Spleen (tissue), 11 donors: ENCODE results near the gene GATC. TPM values are rescaled to one million over a fixed set of nuclear protein-coding genes. Genes with fewer than 3 reads are reported as not detected.
"Not testable (repeated sequence)": the region's sequence is repeated elsewhere in the genome, so short reads cannot be mapped to it uniquely, and the experiment has no call there.

Experiments used
- DNase-seq: peaks from one replicate; pipeline ENCODE4 v3.0.0-alpha.2; 2020
- H3K27ac ChIP-seq, 8 donors: fragments of 200-600 bp; sonication (generic) in 7 of 8; 1 replicate in 4 of 8; 2 replicates in 4 of 8; pipeline versions ENCODE4 v1.5.0 to v1.8.0; 2016 to 2021; ENCODE audit warnings: inconsistent platforms in 4 of 8, mild to moderate bottlenecking in 4 of 8, moderate library complexity in 1 of 8
- H3K27me3 ChIP-seq, 7 donors: fragments of 200-600 bp; sonication (generic) in 6 of 7; replicated peaks in 1 of 7; 1 replicate in 4 of 7; 2 replicates in 3 of 7; pipeline versions ENCODE4 v1.5.0 to v1.8.0; 2016 to 2021; ENCODE audit warnings: inconsistent platforms in 3 of 7, mild to moderate bottlenecking in 1 of 7
- H3K36me3 ChIP-seq, 6 donors: fragments of 200-600 bp; sonication (generic) in 5 of 6; 1 replicate in 4 of 6; 2 replicates in 2 of 6; pipeline versions ENCODE4 v1.5.0 to v1.8.0; 2016 to 2021; ENCODE audit warnings: inconsistent platforms in 2 of 6
- H3K4me1 ChIP-seq, 6 donors: fragments of 200-600 bp; sonication (generic) in 5 of 6; 1 replicate in 3 of 6; 2 replicates in 3 of 6; pipeline versions ENCODE4 v1.5.0 to v1.8.0; 2016 to 2021; ENCODE audit warnings: inconsistent platforms in 3 of 6
- H3K4me3 ChIP-seq, 8 donors: fragments of 200-600 bp; sonication (generic) in 7 of 8; 1 replicate in 4 of 8; 2 replicates in 4 of 8; pipeline versions ENCODE4 v1.5.0 to v1.8.0; 2016 to 2021; ENCODE audit warnings: inconsistent platforms in 4 of 8, mild to moderate bottlenecking in 4 of 8, moderate library complexity in 2 of 8
- H3K9me3 ChIP-seq, 8 donors: fragments of 200-600 bp; sonication (generic) in 7 of 8; 1 replicate in 4 of 8; 2 replicates in 4 of 8; pipeline versions ENCODE4 v1.5.0 to v1.8.0; 2016 to 2021; ENCODE audit warnings: inconsistent platforms in 4 of 8
- POLR2A ChIP-seq, 3 donors: fragments of 450-650 bp; IDR thresholded peaks; one replicate each; pipeline ENCODE4 v1.5.1; 2017; ENCODE audit warnings: antibody characterized with exemption in 3 of 3, mild to moderate bottlenecking in 1 of 3
- POLR2AphosphoS5 ChIP-seq, 3 donors: sonication (generic); formaldehyde crosslinking; IDR thresholded peaks; one replicate each; pipeline ENCODE4 v1.5.1; 2017; ENCODE audit warnings: antibody characterized with exemption in 3 of 3
- WGBS, 5 donors: extraction: QIAGEN DNeasy Blood & Tissue Kit in 3 of 5; methylation state at CpG; one replicate each; pipeline versions ENCODE4 v1.1.5 to v1.1.7; 2013 to 2018; 5-methylcytosine and 5-hydroxymethylcytosine counted together
- intact Hi-C: fragments of 100-400 bp; cut with DNase I; formaldehyde crosslinking; loops from one replicate; pipeline ENCODE4 v1.15.0; 2023; ENCODE audit warnings: low total_unique reads
- polyA plus RNA-seq, 3 donors: library from polyadenylated mRNA; stranded (reverse); fragments of 200-250 nt; gene quantifications; one replicate each; pipeline ENCODE4 v1.2.1, GENCODE V29; 2013
- total RNA-seq, 7 donors: library from RNA; depleted of rRNA in 3 of 7; stranded (reverse); fragments of >200 nt in 3 of 7; fragmentation: NEBNext Ultra II Directional in 4 of 7; extraction: Animal tissue kit (Norgen Biotek cat#: 25700) in 4 of 7; gene quantifications; one replicate each; pipeline versions ENCODE4 v1.1.0 to v1.2.1, GENCODE V29; 2016 to 2021
- TF ChIP-seq, protein P1 (sequence below), 11 experiments: fragments of 200-600 bp in 7 of 11; fragments of 450-650 bp in 4 of 11; sonication (generic) in 4 of 11; IDR thresholded peaks in 8 of 11; conservative IDR thresholded peaks in 3 of 11; 1 replicate in 7 of 11; 2 replicates in 4 of 11; pipeline versions ENCODE4 v1.4.0 to v1.8.0; 2016 to 2021; ENCODE audit warnings: antibody characterized with exemption in 11 of 11, inconsistent platforms in 4 of 11, mild to moderate bottlenecking in 1 of 11
- donor health status: healthy with polysubstance abuse.
- donor health status: DM: no; HTN: no; CAD: no; lungs with moderate emphysema.
- donor health status: DM: no; HTN: no; CAD: no.
- donor health status: Bipolar disorder and iron deficiency.
- donor health status: healthy.
- donor health status: DM: no; HTN: no; CAD: no.
- donor health status: DM: yes; HTN: yes; CAD: no.

Gene GATC
- total and polyA plus RNA-seq, 10 donors: 7.0 to 26.0 (median 20.2) TPM

DNA sequence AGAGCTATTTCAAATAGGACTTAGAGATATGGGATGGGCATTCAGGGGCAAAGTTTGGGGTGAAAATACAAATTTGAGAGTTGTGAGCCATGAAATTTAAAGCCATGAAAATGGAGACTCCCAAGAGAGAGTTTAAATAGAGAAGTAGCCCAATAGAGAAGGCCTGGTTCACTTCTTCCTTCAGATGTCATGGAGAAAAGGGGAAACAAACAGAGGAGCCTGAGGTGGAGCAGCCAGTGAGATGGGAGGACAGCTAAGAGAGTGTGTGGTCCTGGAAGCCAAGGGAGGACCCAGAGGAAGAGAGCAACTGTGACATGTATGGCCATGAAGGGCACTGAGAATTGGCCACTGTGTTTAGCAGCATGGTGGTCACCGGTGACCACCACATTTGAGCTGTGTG, 37.4 kb downstream of the GATC start:
- H3K36me3 ChIP-seq: peaks cover 0 to 10% (median 0%) of the 10 kb centered on the region in 6 donors
- peaks cover 0 to 21% (median 0%) of the 10 kb centered on the region in 6 donors for H3K4me1 ChIP-seq
- H3K27ac ChIP-seq: no peak overlapping the region
- TF ChIP-seq, protein P1, sequence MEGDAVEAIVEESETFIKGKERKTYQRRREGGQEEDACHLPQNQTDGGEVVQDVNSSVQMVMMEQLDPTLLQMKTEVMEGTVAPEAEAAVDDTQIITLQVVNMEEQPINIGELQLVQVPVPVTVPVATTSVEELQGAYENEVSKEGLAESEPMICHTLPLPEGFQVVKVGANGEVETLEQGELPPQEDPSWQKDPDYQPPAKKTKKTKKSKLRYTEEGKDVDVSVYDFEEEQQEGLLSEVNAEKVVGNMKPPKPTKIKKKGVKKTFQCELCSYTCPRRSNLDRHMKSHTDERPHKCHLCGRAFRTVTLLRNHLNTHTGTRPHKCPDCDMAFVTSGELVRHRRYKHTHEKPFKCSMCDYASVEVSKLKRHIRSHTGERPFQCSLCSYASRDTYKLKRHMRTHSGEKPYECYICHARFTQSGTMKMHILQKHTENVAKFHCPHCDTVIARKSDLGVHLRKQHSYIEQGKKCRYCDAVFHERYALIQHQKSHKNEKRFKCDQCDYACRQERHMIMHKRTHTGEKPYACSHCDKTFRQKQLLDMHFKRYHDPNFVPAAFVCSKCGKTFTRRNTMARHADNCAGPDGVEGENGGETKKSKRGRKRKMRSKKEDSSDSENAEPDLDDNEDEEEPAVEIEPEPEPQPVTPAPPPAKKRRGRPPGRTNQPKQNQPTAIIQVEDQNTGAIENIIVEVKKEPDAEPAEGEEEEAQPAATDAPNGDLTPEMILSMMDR (IDR thresholded peaks at IDR 0.05 in 8 of 11, conservative IDR thresholded peaks at IDR 0.05 in 3 of 11): no peak
- no peak for TF ChIP-seq POLR2A (IDR thresholded peaks at IDR 0.05)
- TF ChIP-seq POLR2AphosphoS5 (IDR thresholded peaks at IDR 0.05): no peak
- H3K27me3 ChIP-seq: no peaks in the 10 kb centered on the region
- no peak overlapping the region for H3K4me3 ChIP-seq
- no peaks in the 10 kb centered on the region for H3K9me3 ChIP-seq
- intact Hi-C loops: no loop called here
- WGBS, 5 donors: 96 to 100% (median 97%) methylated on average over 1 of the region's 1 CpG
- no peak for DNase-seq

DNA sequence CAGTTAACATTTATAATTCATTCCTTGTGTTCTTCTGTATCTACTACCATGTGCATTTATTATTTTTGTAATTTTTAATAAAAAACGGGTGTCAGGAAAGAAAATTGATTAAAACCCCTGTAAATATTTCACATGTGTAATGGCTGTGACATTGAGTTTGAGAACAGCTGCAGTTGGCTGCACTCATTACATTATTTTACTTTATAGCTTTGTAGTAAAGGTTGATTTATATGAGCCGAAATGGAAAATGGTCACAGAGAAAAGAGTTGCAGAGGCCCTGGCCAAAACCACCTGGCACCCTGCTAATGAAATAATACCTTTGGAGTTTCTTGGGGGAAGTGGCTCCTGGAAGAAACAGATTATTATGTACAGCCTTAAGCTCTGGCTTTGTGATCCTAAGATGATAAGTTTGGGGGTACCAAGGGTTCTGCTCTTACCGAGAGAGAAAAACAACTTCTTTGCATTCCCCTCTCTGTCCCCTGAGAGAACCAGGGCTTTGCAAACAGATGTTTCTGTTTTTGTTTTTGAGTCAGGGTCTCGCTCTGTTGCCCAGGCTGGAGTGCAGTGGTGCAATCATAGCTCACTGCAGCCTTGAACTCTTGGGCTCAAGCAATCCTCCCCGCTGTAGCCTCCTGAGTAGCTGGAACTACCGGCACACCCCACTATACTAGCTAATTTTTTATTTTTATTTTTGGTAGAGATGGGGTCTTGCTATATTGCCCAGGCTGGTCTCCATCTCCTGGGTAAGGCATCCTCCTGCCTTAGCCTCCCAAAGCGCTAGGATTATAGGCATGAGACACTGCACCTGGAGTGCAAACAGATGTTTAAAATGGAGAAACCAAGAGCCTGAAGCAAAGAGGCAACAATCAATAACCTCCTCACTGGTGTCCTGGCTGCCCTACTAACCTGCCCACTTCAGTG, 40.0 kb downstream of the GATC start:
- Histone ChIP-seq H3K36me3 (peaks cover 0 to 14% (median 0%) of the 10 kb centered on the region in 6 donors), H3K4me1 (peaks cover 0 to 6% (median 0%) of the 10 kb centered on the region in 6 donors)
- 81 to 87% (median 85%) methylated on average over 7 of the region's 7 CpGs for WGBS, 5 donors

DNA sequence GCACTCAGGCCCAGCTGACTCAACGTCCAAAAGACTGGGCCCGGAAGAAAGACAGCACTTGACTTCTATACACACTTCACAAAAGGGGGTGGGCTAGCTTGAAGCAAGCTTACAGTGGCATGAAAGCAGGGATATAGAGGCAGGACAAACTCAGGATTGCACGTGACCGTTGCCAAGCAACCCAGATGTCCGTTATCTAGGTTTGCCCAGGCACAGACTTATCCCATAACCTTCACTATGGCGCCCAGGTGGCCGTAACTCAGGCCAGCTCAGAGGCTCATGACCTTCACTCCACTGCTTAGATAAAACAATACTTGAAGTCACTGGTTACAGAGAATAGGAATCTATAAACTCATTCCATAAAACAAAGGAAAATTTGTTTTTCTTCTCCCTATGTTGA, 41.3 kb downstream of the GATC start:
- intact Hi-C loops, H3K27me3 ChIP-seq, DNase-seq, H3K4me1 ChIP-seq, H3K9me3 ChIP-seq, H3K36me3 ChIP-seq, H3K4me3 ChIP-seq, H3K27ac ChIP-seq: not testable (repeated sequence)
- 73 to 90% (median 81%) methylated on average over 7 of the region's 7 CpGs for WGBS, 5 donors

More for the DNA sequence above, 40.0 kb downstream of the GATC start:
- no peaks in the 10 kb centered on the region for H3K27me3 ChIP-seq
- intact Hi-C loops: no loop called here
- no peaks in the 10 kb centered on the region for H3K9me3 ChIP-seq
- TF ChIP-seq POLR2A (IDR thresholded peaks at IDR 0.05): no peak
- TF ChIP-seq, protein P1 (IDR thresholded peaks at IDR 0.05 in 8 of 11, conservative IDR thresholded peaks at IDR 0.05 in 3 of 11): no peak
- no peak for TF ChIP-seq POLR2AphosphoS5 (IDR thresholded peaks at IDR 0.05)
- H3K27ac ChIP-seq: no peak overlapping the region
- DNase-seq: no peak
- no peak overlapping the region for H3K4me3 ChIP-seq

DNA sequence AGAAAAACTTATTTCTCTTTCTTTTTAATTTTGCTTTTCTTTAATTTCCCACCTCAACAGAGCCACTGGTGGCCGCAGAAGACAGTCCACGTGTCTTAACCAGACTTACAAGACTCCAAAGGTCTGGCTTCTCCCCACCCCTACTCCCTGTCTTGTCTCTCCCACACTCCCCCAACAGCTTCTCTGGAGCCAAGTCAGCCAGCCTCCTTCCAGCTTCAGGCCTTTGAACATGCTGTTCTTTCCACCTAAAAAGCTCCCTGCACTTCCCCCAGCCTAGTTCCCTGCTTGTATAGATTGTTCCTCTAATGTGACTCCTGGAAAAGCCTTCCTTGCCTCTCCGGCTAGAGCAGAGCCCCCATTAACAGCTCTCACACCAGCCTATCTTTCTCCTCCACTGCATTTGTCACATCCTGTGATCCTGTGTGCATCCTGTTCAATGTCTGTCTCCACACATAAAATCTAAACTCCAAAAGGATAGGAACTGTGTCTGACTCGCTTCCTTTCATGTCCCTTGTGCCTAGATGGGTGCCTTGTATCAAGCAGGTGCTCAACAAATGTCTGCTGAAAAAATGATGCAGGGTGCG, 41.9 kb downstream of the GATC start:
- DNase-seq: no peak
- H3K4me3 ChIP-seq: no peak overlapping the region

More for the DNA sequence above, 41.9 kb downstream of the GATC start:
- H3K36me3 ChIP-seq: peaks cover 0 to 7% (median 0%) of the 10 kb centered on the region in 6 donors
- H3K27me3 ChIP-seq: no peaks in the 10 kb centered on the region
- no peaks in the 10 kb centered on the region for H3K9me3 ChIP-seq
- intact Hi-C loops: no loop called here
- WGBS, 5 donors: 74 to 79% (median 75%) methylated on average over 5 of the region's 5 CpGs
- no peaks in the 10 kb centered on the region for H3K4me1 ChIP-seq
- H3K27ac ChIP-seq: no peak overlapping the region
- TF ChIP-seq POLR2A (IDR thresholded peaks at IDR 0.05): no peak
- TF ChIP-seq, protein P1 (IDR thresholded peaks at IDR 0.05 in 8 of 11, conservative IDR thresholded peaks at IDR 0.05 in 3 of 11): no peak
- TF ChIP-seq POLR2AphosphoS5 (IDR thresholded peaks at IDR 0.05): no peak
